GM21576 (cell line): Measurements from ENCODE around the gene PRPF40B.

Experiments used
- ATAC-seq: cut with Tn5 transposase; IDR thresholded peaks from one replicate; pipeline ENCODE4 v1.9.1; 2021; ENCODE audit warnings: mild to moderate bottlenecking, moderate library complexity; ENCODE audit not compliant: unreplicated experiment

Gene PRPF40B

DNA sequence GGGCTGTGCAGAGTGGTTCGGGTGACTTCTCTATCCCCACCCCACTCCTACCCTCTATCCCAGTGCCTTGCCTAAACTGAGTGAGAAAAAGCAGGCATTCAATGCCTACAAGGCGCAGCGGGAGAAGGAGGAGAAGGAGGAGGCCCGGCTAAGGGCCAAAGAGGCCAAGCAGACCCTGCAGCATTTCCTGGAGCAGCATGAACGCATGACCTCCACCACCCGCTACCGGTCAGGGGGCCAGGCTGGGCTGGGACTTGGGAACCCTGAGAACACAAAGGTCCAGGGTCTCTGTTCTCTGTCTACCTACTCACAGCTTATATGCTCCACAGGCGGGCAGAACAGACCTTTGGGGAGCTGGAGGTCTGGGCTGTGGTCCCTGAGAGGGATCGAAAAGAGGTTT is 11.7 kb downstream of the PRPF40B start:
- ATAC-seq: no peak

DNA sequence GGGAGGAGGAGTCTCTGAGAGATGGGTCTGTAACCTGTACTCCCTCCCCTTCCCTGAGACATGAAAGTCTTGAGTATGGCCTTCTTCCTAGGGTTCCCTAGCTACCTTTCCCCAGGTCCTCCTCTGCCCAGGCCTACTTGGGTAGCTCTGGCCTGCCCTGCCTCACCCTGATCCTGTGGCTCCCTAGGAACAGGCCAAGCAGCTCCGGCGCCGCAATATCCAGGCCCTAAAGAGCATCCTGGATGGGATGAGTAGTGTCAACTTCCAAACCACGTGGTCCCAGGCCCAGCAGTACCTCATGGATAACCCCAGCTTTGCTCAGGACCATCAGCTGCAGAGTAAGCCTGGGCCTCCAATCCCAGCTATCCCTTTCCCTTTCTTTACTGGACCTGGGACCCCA is 12.3 kb downstream of the PRPF40B start:
- ATAC-seq: no peak

DNA sequence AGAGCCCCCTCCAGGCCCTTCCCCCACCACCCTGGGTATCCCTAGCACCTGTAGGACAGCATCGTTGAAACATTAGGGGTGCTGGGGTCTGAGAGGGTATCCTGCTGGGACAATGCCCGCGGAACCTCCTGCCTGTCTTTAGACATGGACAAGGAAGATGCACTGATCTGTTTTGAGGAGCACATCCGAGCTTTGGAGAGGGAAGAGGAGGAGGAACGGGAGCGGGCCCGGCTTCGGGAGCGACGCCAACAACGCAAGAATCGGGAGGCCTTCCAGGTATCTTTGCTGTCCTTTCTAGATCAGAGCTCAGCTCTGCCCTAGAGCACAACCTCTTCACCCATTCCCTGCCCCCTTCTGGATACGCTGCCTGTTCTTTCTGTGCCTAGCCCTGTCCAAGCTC is 13.2 kb downstream of the PRPF40B start:
- no peak for ATAC-seq

DNA sequence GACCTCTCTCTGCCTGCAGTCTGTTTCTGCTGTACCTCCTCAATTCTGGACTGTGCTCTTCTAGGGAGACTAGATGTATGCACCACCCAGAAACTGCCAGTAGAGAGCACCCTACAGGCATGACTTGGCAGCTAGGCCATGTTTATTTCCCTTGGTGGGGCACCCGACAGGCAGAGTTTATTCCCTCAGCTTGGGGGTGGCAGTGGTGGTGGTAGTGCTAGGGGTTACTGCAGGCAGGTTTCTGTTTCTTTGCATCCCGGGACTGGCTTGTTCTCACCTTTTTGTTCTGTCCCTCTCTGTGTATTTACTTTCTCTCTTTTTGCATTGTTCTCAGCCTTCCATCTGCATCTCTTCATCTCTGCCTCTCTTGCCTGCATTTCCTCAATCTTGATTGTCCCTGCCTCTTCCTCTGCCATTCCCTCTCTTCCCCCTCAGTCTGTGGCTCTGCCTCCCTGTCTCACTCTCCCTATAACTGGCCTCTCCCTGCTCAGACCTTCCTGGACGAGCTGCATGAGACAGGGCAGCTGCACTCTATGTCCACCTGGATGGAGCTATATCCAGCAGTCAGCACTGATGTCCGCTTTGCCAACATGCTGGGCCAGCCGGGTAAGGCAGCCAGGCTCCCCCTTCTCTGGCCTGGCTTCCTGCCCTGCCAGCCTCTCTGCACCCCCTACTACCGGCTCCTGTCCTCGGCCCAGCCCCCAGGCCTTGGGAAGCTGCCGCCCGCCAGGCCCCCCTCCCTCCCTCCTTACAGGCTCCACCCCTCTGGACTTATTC is 13.8 kb downstream of the PRPF40B start:
- peak; percentile 46 for ATAC-seq

DNA sequence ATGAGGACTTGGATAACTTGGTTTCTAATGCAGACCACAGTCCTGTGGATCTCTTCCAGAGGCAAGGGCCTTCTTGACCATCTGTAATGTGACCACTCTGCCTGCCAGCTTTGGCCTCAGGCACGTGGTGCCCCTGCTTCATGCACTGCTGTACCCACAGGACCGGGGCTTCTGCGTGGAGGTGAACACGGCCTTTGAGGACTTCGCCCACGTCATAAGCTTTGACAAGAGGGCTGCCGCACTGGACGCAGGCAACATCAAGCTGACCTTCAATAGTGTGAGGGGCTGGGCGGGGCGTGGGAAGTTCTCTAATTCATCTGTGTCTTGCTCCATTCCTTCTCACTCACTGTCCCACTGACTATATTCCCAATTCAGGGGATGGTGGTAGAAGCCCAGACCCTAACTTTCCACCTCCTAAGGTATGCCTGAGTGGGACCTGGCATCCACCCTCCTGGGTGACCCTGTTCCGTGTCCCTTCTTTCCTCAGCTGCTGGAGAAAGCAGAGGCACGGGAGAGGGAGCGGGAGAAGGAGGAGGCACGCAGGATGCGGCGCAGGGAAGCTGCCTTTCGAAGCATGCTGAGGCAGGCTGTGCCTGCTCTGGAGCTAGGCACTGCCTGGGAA is 18.5 kb downstream of the PRPF40B start:
- no peak for ATAC-seq

DNA sequence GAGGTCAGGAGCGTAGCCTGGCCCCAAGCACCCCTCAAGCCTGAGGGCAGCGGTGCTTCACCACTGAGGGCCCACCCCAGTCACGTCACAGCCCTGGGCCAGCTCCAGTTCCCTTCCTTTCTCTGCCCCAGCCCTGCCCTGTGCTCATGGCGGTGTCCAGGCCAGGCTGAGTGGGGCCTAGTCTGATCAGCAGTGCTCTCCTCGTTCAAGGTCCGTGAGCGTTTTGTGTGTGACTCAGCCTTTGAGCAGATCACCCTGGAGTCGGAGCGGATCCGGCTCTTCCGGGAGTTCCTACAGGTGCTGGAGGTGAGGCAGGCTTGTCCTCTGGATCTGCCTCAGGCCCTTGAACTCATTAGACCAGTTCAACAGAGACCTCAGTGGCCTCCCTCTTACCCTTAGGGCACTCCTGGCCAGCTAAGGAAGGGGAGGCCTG is 19.0 kb downstream of the PRPF40B start:
- no peak for ATAC-seq

DNA sequence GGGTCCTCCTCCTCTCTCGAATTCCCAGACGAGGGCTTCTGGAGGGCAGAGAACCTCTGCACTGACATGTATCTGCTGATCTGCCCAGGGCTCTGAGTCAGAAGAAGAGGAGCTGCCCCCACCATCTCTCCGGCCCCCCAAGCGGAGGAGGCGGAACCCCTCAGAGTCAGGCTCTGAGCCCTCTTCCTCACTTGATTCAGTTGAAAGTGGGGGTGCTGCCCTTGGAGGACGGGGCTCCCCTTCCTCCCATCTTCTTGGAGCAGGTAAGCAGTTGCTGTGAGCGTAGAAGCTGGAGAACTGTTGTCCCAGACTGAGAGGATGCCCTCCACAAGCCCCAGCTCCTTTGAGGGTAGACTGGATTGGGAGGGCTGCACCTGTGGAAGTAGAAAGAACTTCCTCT is 19.8 kb downstream of the PRPF40B start:
- ATAC-seq: no peak

DNA sequence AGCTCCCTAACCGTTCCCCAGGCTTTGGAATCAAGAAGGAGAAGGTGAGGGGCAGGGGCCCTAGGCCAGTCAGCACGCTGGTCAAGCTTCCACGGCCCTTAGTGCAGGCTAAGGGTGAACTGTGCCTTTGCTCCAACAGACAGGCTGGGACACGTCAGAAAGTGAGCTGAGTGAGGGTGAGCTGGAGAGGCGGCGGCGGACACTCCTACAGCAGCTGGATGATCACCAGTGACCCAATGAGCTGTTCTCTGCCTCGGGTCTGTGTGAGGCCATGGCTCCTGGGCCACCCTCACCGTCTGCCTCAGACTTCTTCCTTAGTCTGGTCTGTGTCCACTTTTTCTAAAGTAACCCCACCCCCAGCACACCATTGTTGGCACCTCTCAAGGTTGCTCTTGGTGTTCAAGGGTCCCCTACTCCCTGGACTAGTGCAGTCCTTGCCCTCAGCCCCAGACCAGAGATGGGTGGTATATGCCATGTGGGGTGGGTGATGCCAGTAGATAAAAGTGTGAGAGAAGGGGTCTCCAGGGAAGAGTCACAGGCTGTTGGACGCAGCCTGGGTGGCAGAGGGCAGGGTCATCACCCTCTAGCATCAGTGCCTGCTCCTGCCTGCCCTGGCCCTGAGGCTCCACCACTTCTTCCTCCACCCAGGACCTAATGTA is 20.7 kb downstream of the PRPF40B start:
- ATAC-seq: no peak

DNA sequence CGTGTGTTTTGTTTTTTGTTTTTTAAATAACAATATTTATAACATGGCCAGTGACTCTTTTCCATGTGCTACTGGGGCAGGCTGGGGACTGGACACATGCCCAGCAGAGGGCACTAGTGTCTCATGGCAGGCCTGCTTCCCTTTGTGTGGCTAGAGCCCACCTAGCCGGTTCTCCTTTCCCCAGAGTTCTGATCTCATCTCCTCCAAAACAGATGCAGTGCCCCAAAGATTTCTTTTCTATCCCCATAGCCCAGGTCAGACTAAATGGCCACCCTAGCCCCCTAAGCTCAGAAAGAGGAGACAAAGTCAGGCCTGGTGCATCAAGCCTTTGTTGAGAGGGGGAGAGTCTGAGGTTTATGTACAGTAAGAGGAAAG is 21.2 kb downstream of the PRPF40B start:
- ATAC-seq: no peak

DNA sequence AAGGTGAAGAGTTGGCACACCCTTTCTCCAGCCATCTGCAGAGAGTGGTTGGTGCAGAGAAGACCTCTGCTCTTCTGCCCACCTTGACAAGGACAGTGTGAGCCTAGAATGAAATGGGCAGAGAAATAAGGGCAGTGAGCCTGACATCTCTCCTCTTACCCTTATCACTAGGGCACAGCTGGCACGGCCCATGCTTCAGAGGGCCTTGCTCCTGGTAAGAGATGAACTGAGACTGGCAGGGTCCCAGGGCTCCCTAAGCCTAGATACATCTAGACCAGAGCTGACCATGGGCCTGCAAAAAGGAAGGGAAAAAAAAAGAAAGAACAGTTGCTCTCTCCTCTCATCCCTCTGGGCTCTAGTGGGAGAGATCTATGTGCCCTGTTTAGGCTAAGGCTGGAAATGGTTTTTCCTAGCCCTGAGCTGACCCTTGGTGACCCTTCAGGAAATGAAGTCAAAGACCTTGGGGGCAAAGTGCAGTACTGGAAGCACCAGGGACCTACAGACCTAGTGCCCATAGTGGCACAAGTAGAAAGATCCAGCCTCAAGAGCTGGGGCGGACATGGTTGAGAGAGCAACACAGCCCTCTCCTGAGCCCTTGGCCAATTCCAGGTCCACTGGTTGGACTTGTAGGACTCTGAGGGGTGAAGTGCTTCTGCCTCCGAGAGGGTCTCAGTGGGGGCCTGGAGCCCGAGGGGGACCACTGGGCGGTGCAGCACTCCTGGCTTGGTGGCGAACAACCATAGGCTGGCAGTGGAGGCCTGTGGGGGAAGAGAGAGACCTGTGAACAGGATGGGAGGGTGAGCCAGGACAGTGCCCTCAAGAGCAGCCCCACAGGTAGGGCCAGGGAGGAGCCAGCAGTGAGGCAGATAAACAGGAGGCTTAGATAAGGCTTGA is 22.0 kb downstream of the PRPF40B start:
- no peak for ATAC-seq

DNA sequence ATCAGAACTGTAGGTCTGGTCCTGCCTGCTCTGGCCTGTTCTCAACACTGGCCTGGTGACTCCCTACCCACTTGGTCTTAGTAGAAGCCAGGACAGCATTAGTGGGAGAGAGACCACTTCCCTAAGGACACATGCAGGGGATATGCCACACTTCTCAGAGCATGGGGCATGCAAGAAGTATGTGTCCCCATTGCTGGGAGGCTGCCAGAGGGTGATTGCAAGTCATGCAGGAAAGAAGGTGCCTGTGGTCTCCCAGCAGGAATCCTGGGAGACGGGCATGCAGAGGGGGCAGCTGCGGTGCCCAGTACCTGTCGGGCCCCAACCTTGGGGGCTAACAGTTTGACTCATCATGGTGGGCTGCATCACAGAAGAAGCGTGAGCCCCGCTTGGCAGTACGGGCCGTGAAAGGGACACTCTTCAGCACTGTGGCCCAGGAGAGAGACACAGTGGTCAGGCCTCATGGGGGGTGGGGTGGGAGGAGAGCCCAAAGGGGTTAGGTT is 23.0 kb downstream of the PRPF40B start:
- ATAC-seq: no peak

DNA sequence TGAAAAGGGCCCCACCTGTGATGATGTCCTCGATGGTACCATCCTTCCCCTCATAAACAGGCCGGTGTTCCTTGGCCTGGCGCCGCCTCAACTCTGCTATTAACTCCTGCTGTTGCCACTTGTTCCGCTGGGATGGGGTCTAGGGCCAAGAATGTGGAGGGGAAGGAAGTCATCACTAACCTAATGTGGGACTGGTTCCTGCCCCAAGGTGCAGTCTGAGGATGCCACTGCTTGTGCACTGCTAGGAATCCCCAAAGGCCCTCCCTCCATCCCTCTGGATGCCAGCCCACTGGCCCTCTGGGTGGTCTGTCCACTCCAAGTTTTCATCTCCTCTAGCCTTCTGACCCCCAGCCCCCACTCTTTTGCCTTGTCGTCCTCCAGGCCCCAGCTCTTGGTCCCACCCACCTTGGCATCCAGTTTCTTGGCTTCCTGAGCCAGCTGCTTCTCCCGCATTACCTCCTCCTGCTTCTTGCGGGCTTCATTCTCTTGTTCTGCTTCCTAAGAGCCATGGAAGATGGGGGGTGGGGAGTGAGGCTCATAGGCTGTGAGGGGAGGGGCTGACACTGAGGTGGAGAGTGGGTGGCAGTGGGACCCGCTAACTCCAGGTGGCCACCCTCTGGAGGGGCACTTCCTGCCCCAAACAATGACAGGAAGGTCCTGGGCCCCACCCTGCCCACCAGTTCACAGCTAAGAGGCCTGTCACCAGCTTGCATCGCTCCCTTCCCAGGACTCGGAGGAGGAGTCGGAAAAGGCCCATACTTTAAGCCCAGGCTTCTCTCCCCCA is 23.7 kb downstream of the PRPF40B start:
- no peak for ATAC-seq

DNA sequence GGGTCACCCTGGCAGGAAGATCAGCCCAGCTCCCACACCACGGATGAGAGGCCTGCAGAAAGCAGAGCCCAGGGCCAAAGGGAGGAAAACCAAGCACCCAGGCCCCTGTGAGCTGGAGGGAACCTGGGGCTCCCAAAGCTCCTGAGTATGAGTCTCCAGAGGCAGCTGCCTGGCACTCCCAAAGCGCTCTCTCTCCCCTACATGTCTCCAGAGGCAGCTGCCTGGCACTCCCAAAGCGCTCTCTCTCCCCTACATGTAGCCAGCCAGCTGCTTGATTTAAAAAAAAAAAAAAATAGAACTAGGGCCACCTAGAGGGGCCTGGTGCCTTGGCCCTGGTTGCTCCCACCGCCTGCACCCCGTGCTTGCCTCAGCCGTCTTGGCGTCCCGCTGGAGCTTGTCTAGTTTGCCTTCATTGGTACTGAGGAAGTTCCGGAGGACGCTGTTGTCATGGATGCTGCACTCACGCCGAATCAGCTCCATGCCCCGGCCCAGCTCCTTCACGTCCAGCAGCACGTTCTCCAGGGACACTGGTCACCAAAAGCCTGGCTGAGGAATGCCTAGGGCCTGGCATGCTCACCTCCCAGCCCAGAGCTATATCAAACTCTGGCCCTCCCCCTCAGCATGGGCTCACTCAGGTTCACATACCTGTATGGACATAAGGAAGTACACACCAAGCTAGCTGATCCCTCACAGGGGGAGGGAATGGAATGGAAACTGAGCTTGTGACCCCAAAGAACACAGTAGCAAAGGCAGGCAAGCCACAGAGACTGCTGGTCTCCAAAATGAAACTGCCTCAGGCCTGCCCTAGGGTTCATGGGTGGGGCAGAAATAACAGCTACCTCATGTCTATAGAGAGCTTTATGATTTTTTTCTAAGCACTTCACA is 24.7 kb downstream of the PRPF40B start:
- ATAC-seq: no peak

DNA sequence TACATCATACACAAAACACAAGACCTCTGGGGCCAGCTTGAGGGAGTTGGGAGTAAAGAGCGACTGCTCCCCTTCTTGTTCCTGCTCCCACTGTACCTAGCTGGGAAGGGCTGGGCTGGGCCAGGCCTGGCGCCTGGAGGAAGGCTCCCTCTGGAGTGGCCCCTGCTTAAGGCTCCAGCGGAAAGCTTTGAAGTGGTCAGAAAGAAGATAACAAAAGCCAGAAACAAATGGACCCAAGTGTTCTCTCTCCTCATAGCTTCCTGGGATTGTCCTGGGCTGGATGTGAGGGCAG is 25.3 kb downstream of the PRPF40B start:
- no peak for ATAC-seq

DNA sequence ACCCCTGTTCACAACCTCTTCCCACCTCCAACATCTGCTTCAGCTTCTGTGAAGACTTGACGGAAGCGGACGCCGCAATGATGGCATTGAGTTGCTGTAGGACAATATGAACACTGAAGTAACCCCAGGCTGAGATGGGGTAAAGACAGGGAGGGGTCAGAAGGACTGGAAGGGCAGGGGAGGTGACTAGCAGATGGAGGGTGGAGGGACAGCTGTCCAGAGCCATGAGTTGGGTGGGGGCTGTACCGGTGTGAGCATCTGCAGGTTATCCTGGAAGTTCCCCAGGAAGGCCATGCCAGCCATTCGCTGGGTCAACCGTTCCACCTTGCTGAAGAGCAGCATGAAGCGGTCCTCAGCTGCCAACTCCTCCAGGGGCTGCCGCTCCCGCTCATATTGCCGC is 26.1 kb downstream of the PRPF40B start:
- no peak for ATAC-seq

DNA sequence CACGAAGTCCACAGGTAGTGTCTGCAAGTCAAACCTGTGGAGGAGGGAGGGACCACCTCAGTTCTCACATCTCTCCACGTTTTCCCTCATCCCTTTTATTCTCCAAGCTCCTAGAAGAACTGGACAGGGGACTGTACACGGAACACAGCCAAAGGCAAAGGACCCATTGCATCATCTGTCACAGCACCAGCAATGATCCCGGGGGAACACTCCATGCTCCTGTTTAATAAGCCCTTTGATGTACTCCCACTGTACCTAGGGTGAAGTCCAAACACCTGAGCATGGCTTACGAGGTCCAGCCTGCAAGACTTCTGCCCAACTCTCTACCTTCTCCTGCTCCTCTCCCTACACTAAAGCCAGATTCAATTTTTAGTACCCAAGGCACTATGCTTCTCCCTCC is 26.5 kb downstream of the PRPF40B start:
- ATAC-seq: no peak

DNA sequence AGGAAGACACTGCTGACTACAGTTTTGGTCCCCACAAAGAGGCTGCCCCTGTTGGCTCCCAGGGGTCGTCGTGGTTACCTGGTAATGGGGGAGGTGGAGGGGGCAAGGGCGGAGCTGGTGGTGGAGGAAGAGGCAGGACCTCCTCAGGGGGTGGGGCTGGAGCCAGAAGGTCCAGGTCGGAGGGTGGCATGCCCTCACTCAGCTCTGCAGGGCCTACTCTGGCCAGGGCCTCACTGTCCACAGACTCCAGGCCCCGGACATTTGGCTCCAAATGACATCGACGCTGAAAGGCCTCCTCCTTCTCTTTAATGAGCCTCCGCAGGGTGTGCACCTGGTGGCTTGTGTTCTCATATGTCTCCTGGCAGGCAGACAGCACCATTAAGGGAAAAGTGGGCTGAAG is 28.5 kb downstream of the PRPF40B start:
- no peak for ATAC-seq

DNA sequence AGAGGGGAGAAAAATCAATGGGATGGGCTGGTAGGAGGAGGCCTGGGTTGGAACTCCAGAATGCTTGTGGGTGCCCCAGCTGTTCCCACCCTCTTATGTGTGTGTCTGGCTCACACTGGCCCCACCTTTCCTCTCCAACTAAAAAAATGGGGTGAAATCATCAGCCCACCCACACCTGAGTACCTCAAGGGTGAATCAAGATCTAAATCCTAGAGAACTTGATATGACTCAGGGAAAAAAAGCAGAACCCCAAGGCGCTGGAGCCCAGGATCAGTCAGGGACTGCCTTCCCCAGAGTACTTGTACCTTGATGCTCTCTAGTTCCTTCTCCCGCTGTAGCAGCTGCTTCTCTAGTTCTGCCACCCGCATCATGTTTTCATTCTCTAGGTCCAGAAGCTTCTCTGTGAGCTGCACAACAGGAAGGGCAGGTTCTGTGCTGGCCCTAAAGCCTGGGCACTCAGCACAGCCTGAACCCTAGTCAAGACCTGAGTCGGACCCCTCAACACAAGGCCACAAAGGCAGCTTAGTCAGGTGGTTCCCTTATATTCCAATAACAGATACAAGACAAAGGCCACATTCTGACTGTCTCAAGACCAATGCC is 29.7 kb downstream of the PRPF40B start:
- no peak for ATAC-seq

DNA sequence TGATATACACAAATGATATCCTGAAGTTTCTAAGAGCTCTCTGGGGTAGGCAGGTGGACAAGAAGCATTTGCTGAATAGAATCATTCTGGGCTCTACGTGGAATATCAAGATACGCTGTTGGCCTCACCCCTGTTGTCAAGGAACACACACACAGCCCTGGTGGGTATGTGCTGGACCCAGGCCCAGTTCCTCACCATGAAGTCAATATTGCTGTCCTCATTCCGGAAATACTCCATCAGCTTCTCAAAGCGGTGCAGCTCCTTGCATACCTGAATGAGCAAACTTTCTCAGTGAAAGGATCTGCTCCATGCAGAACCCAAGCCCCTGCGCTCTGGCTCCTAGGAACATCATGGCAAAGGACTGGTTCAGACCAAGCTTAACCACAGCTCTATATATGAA is 31.4 kb downstream of the PRPF40B start:
- ATAC-seq: no peak
